Endothelial cell of umbilical vein (primary cell): ENCODE data around the gene TLDC2. TPM values are rescaled to one million over a fixed set of nuclear protein-coding genes. Genes with fewer than 3 reads are reported as not detected.
"Not testable (repeated sequence)": the region's sequence is repeated elsewhere in the genome, so short reads cannot be mapped to it uniquely, and the experiment has no call there.

Source experiments
- BruUV-seq: library from RNA; stranded (reverse); fragments of 400-500 nt; replicated peaks from 2 replicates; lab custom pipeline; 2021; lab: Mats Ljungman, UMichigan
- CTCF ChIA-PET: fragments of 300-600, 350-600 bp; sonication (Branson Sonifier 250); formaldehyde crosslinking; loops from one replicate; lab custom pipeline; 2021; ENCODE audit warnings: antibody characterized with exemption, inconsistent platforms; lab: Charles Lee
- POLR2A ChIA-PET: fragments of 300-600, 350-600 bp; sonication (Branson Sonifier 250); formaldehyde crosslinking; loops from one replicate; lab custom pipeline; 2021; ENCODE audit warnings: antibody characterized with exemption, inconsistent platforms; lab: Charles Lee
- DNase-seq: peaks from one replicate; pipeline ENCODE4 v3.0.0-alpha.2; 2011; ENCODE audit warnings: low read depth, low spot score
- FAIRE-seq: peaks from 2 replicates; lab custom pipeline; 2011; peaks lifted over from hg19 to GRCh38; lab: Jason Lieb, UNC
- H2AFZ ChIP-seq: 2 replicates; pipeline ENCODE4 v1.6.0; 2012; ENCODE audit warnings: low read depth, low read length, control low read depth, inconsistent platforms
- H3K27ac ChIP-seq: 2 replicates; pipeline ENCODE4 v1.5.1; 2011; ENCODE audit warnings: low read depth, mild to moderate bottlenecking, control low read depth, low read length, moderate library complexity; ENCODE audit not compliant: insufficient read depth
- H3K27me3 ChIP-seq, 2 experiments: 2 replicates each; pipeline versions ENCODE4 v1.6.0 to v1.6.1; 2011; ENCODE audit warnings: low read length in 2 of 2, mixed read lengths in 1 of 2; ENCODE audit not compliant: control insufficient read depth in 2 of 2, insufficient read depth in 2 of 2
- H3K36me3 ChIP-seq, 2 experiments: 2 replicates in 1 of 2; 3 replicates in 1 of 2; pipeline ENCODE4 v1.5.1; 2011; ENCODE audit warnings: low read length in 2 of 2, mild to moderate bottlenecking in 1 of 2, moderate library complexity in 1 of 2; ENCODE audit not compliant: control insufficient read depth in 2 of 2, insufficient read depth in 2 of 2; ENCODE audit errors: extremely low read depth in 1 of 2
- H3K4me1 ChIP-seq: 3 replicates; pipeline ENCODE4 v1.5.1; 2011; ENCODE audit warnings: mild to moderate bottlenecking, low read length; ENCODE audit not compliant: control insufficient read depth, insufficient read depth; ENCODE audit errors: extremely low read depth
- H3K4me2 ChIP-seq: 2 replicates; pipeline ENCODE4 v1.6.1; 2011; ENCODE audit warnings: low read length, control low read depth, mixed read lengths; ENCODE audit not compliant: insufficient read depth
- H3K4me3 ChIP-seq, 3 experiments: fragments of 200-600 bp in 1 of 3; sonication (generic), shearing (Covaris generic) in 1 of 3; replicated peaks in 1 of 3; 2 replicates each; pipeline ENCODE4 v1.5.1; 2011 to 2016; ENCODE audit warnings: control low read depth in 3 of 3, low read length in 3 of 3, mild to moderate bottlenecking in 2 of 3, inconsistent platforms in 1 of 3, low read depth in 1 of 3, moderate library complexity in 1 of 3; ENCODE audit not compliant: insufficient read depth in 1 of 3
- H3K79me2 ChIP-seq: 2 replicates; pipeline ENCODE4 v1.6.0; 2012; ENCODE audit warnings: low read length, inconsistent platforms; ENCODE audit not compliant: control insufficient read depth, insufficient read depth
- H3K9ac ChIP-seq: replicated peaks from 2 replicates; pipeline ENCODE3; 2011; ENCODE audit warnings: low read length, control low read depth; ENCODE audit not compliant: insufficient read depth; ENCODE audit errors: extremely low read depth
- H3K9me1 ChIP-seq: replicated peaks from 3 replicates; pipeline ENCODE4 v1.6.0; 2011; ENCODE audit warnings: mild to moderate bottlenecking, low read length; ENCODE audit not compliant: control insufficient read depth, insufficient read depth; ENCODE audit errors: extremely low read depth
- H3K9me3 ChIP-seq: replicated peaks from 2 replicates; pipeline ENCODE4 v1.5.1; 2012; ENCODE audit warnings: low read length, inconsistent platforms; ENCODE audit not compliant: control insufficient read depth, insufficient read depth
- H4K20me1 ChIP-seq: replicated peaks from 2 replicates; pipeline ENCODE3; 2011; ENCODE audit warnings: mild to moderate bottlenecking, low read length; ENCODE audit not compliant: control insufficient read depth, insufficient read depth; ENCODE audit errors: extremely low read depth
- GATA2 ChIP-seq: IDR thresholded peaks from 2 replicates; pipeline ENCODE4 v1.7.0; 2011; ENCODE audit warnings: low read depth, mild to moderate bottlenecking, moderate library complexity, mixed read lengths, low read length; ENCODE audit not compliant: insufficient read length, insufficient read depth
- JUN ChIP-seq: IDR thresholded peaks from 2 replicates; pipeline ENCODE4 v1.6.1; 2011; ENCODE audit warnings: borderline replicate concordance, low read depth; ENCODE audit not compliant: insufficient read length, insufficient read depth
- POLR2A ChIP-seq: IDR thresholded peaks from 2 replicates; pipeline ENCODE4 v1.6.1; 2012; ENCODE audit warnings: low read depth, mild to moderate bottlenecking, control low read depth, low read length
- dilution Hi-C: fragments of 300-500 bp; cut with MboI; formaldehyde crosslinking; loops from one replicate; pipeline ENCODE4 v1.15.0; 2019; ENCODE audit warnings: low sequenced_read_pairs; ENCODE audit not compliant: extremely low pct_ligation_motif_present
- intact Hi-C: fragments of 100-400 bp; cut with micrococcal nuclease; formaldehyde crosslinking; loops from one replicate; pipeline ENCODE4 v1.10.0; 2022
- polyA plus RNA-seq, 4 experiments: library from polyadenylated mRNA; depleted of rRNA in 3 of 4; stranded (reverse) in 3 of 4; unstranded in 1 of 4; fragments of >200 nt; gene quantifications; 2 replicates each; pipeline versions ENCODE4 v1.2.1 to v1.2.3, GENCODE V29; 2011 to 2012; ENCODE audit warnings: missing spikeins in 1 of 4
- total RNA-seq: library from RNA; stranded (reverse); gene quantifications from 2 replicates; pipeline ENCODE4 v1.2.3, GENCODE V29; 2021
- TF ChIP-seq, protein P1 (sequence below): IDR thresholded peaks from 2 replicates; pipeline ENCODE4 v1.6.1; 2011; ENCODE audit not compliant: insufficient read depth, insufficient read length

TLDC2 gene
- total and polyA plus RNA-seq, 2 donors (not counting 3 experiments of a cell fraction or from before 2014, with no cell fraction given), result not detected

DNA sequence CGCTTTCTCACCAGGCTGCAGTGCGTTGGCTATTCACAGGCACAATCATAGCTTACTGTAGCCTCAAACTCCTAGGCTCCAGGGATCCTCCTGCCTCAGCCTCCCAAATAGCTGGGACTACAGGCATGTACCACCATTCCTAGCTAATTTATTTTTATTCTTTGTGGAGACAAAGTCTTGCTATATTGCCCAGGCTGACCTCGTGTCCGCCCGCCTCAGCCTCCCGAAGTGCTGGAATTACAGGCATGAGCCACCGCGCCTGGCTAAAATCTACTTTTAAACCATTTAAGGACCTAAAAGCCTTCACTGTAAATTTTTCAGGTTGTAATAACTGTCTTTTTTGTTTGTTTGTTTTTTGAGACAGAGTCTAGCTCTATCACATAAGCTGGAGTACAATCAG lies 60.4 kb downstream of the TLDC2 start:
- Histone ChIP-seq H3K79me2 (no peaks in the 10 kb centered on the region), H3K36me3 (peaks cover 0 to 3% of the 10 kb centered on the region in 2 experiments), H3K27ac (no peak overlapping the region), H3K4me2 (no peak overlapping the region), H2AFZ (no peak overlapping the region), H3K4me3 (no peak overlapping the region), H3K27me3 (no peaks in the 10 kb centered on the region), H3K9me1 (no peaks in the 10 kb centered on the region), H3K4me1 (no peaks in the 10 kb centered on the region), H4K20me1 (no peaks in the 10 kb centered on the region), H3K9me3 (no peaks in the 10 kb centered on the region), H3K9ac (no peak overlapping the region)
- intact Hi-C loops, result no loop called here
- TF ChIP-seq, protein P1, sequence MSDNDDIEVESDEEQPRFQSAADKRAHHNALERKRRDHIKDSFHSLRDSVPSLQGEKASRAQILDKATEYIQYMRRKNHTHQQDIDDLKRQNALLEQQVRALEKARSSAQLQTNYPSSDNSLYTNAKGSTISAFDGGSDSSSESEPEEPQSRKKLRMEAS, result no peak
- TF ChIP-seq POLR2A (no peak), GATA2 (no peak), JUN (no peak)
- ChIA-PET POLR2A (no interaction called here), CTCF (interaction anchor here (1.6 kb wide), 1 partner anchor 17 kb away, joined by 5 read pairs; no protein-coding TSS in a partner anchor)
- DNase-seq (no peak), FAIRE-seq (no peak)
- dilution Hi-C loops, result no loop called here
- no TSS peak for BruUV-seq

DNA sequence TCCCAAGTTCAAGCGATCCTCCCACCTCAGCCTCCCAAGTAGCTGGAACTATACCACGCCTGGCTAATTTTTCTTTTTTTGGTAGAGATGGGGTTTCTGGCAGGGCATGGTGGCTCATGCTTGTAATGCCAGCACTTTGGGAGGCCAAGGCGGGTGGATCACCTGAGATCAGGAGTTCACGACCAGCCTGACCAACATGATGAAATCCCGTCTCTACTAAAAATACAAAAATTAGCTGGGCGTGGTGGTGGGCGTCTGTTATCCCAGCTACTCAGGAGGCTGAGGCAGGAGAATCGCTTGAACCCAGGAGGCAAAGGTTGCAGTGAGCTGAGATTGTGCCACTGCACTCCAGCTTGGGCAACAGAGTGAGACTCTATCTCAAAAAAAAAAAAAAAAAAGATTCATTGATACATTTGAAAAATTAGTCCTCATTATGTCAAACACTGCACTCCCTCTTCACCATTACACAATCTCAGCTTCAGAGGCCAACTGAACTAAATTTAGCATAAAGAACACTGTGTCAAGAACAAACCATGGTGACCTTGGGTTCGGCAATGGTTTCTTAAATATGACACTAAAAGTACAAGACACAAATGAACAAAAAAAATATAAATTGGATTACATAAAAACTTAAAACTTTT lies 60.9 kb downstream of the TLDC2 start:
- CTCF ChIA-PET, result interaction anchor here (1.6 kb wide), 1 partner anchor 17 kb away, joined by 5 read pairs; no protein-coding TSS in a partner anchor
- H2AFZ ChIP-seq, H3K9me1 ChIP-seq, H3K9ac ChIP-seq, H4K20me1 ChIP-seq, H3K4me3 ChIP-seq, FAIRE-seq, H3K4me2 ChIP-seq, BruUV-seq, DNase-seq, H3K27me3 ChIP-seq, H3K36me3 ChIP-seq, H3K9me3 ChIP-seq, POLR2A ChIA-PET, H3K27ac ChIP-seq, H3K4me1 ChIP-seq, dilution Hi-C loops, intact Hi-C loops, H3K79me2 ChIP-seq: not testable (repeated sequence)
